IMR-90 (cell line): ENCODE data around the gene ANKRD27. TPM values are rescaled to one million over a fixed set of nuclear protein-coding genes. Genes with fewer than 3 reads are reported as not detected.
A peak's percentile ranks its signal among the peaks of the same experiment; 100 is the strongest.

Experiments used
- ATAC-seq: fragments of 200-7000 bp; cut with Tn5 transposase; 2 replicates; pipeline ENCODE4 v1.9.1; 2020; ENCODE audit warnings: low read depth, mild to moderate bottlenecking, moderate library complexity
- BruUV-seq: library from RNA; stranded (reverse); fragments of 400-500 nt; replicated peaks from 2 replicates; lab custom pipeline; 2021; lab: Mats Ljungman, UMichigan
- CTCF ChIA-PET: fragments of 300-600 bp; formaldehyde crosslinking; extraction: SDS; loops from one replicate; lab custom pipeline; 2021; ENCODE audit warnings: antibody characterized with exemption; lab: Yijun Ruan, JAX
- POLR2A ChIA-PET: fragments of 300-600 bp; sonication (Branson Sonifier 250); formaldehyde crosslinking; loops from one replicate; lab custom pipeline; 2022; ENCODE audit warnings: antibody characterized with exemption; ENCODE audit not compliant: unreplicated experiment; lab: Charles Lee
- DNase-seq: peaks from one replicate; pipeline ENCODE4 v3.0.0; 2013
- H2AFZ ChIP-seq: replicated peaks from 2 replicates; pipeline ENCODE3; 2013; ENCODE audit warnings: low read length, mild to moderate bottlenecking; ENCODE audit not compliant: poor library complexity
- H2AK5ac ChIP-seq: 2 replicates; pipeline ENCODE4 v1.6.1; 2013; ENCODE audit warnings: low read depth, low read length, inconsistent platforms
- H2AK9ac ChIP-seq: replicated peaks from 2 replicates; pipeline ENCODE3; 2013; ENCODE audit warnings: mild to moderate bottlenecking, low read depth, low read length, moderate library complexity; ENCODE audit not compliant: poor library complexity
- H2BK120ac ChIP-seq: 2 replicates; pipeline ENCODE4 v1.6.1; 2013; ENCODE audit warnings: low read depth, low read length, inconsistent platforms
- H2BK15ac ChIP-seq: 3 replicates; pipeline ENCODE4 v1.6.1; 2013; ENCODE audit warnings: low read depth, low read length, inconsistent platforms
- H2BK20ac ChIP-seq: 2 replicates; pipeline ENCODE4 v1.6.1; 2013; ENCODE audit warnings: low read depth, mild to moderate bottlenecking, inconsistent platforms, low read length, moderate library complexity
- H2BK5ac ChIP-seq: 2 replicates; pipeline ENCODE4 v1.6.1; 2013; ENCODE audit warnings: mild to moderate bottlenecking, low read depth, low read length, inconsistent platforms; ENCODE audit not compliant: poor library complexity, severe bottlenecking
- H3K14ac ChIP-seq: replicated peaks from 2 replicates; pipeline ENCODE4 v1.6.1; 2013; ENCODE audit warnings: low read depth, low read length, inconsistent platforms
- H3K18ac ChIP-seq: 2 replicates; pipeline ENCODE4 v1.6.1; 2013; ENCODE audit warnings: low read depth, low read length, control low read depth
- H3K23ac ChIP-seq: 2 replicates; pipeline ENCODE4 v1.6.1; 2013; ENCODE audit warnings: low read depth, low read length, inconsistent platforms
- H3K27ac ChIP-seq: 2 replicates; pipeline ENCODE4 v1.5.1; 2013; ENCODE audit warnings: mild to moderate bottlenecking, control low read depth, low read length; ENCODE audit not compliant: insufficient read depth
- H3K27me3 ChIP-seq: 2 replicates; pipeline ENCODE4 v1.6.1; 2013; ENCODE audit warnings: low read length; ENCODE audit not compliant: control insufficient read depth, insufficient read depth
- H3K36me3 ChIP-seq: 2 replicates; pipeline ENCODE4 v1.6.1; 2013; ENCODE audit warnings: low read length, mixed read lengths; ENCODE audit not compliant: control insufficient read depth, insufficient read depth
- H3K4ac ChIP-seq: 2 replicates; pipeline ENCODE4 v1.6.1; 2013; ENCODE audit warnings: low read depth, low read length, inconsistent platforms
- H3K4me1 ChIP-seq: 2 replicates; pipeline ENCODE4 v1.6.1; 2013; ENCODE audit warnings: low read length, mixed read lengths; ENCODE audit not compliant: control insufficient read depth, insufficient read depth
- H3K4me2 ChIP-seq: 2 replicates; pipeline ENCODE4 v1.6.1; 2013; ENCODE audit warnings: low read depth, mild to moderate bottlenecking, control low read depth, low read length, moderate library complexity
- H3K4me3 ChIP-seq: 2 replicates; pipeline ENCODE4 v1.5.1; 2013; ENCODE audit warnings: low read depth, mild to moderate bottlenecking, control low read depth, low read length, moderate library complexity; ENCODE audit not compliant: insufficient read depth
- H3K56ac ChIP-seq: 2 replicates; pipeline ENCODE4 v1.6.1; 2013; ENCODE audit warnings: low read length, inconsistent platforms; ENCODE audit not compliant: insufficient read depth; ENCODE audit errors: extremely low read depth
- H3K79me1 ChIP-seq, 2 experiments: 2 replicates each; pipeline ENCODE4 v1.6.1; 2013; ENCODE audit warnings: low read length in 2 of 2, inconsistent platforms in 1 of 2, low read depth in 1 of 2
- H3K9ac ChIP-seq: 2 replicates; pipeline ENCODE4 v1.6.1; 2013; ENCODE audit warnings: low read depth, low read length, control low read depth
- H3K9me1 ChIP-seq: 2 replicates; pipeline ENCODE4 v1.6.1; 2013; ENCODE audit warnings: low read length, inconsistent platforms; ENCODE audit not compliant: insufficient read depth
- H3K9me3 ChIP-seq: 2 replicates; pipeline ENCODE4 v1.6.1; 2013; ENCODE audit warnings: low read length; ENCODE audit not compliant: control insufficient read depth, insufficient read depth
- H4K20me1 ChIP-seq: 2 replicates; pipeline ENCODE4 v1.6.1; 2013; ENCODE audit warnings: low read length, inconsistent platforms; ENCODE audit not compliant: insufficient read depth
- H4K5ac ChIP-seq: 2 replicates; pipeline ENCODE4 v1.6.1; 2013; ENCODE audit warnings: mild to moderate bottlenecking, low read depth, low read length, control low read depth
- H4K8ac ChIP-seq, 2 experiments: 2 replicates each; pipeline ENCODE4 v1.6.1; 2013; ENCODE audit warnings: low read depth in 2 of 2, low read length in 2 of 2, control low read depth in 1 of 2, inconsistent platforms in 1 of 2
- H4K91ac ChIP-seq: 2 replicates; pipeline ENCODE4 v1.6.1; 2013; ENCODE audit warnings: low read depth, low read length, inconsistent platforms; ENCODE audit not compliant: insufficient read depth
- BHLHE40 ChIP-seq: fragments of 150-350 bp; IDR thresholded peaks from 2 replicates; pipeline ENCODE4 v1.6.1; 2016; ENCODE audit warnings: mild to moderate bottlenecking, low read depth, low read length
- CEBPB ChIP-seq: IDR thresholded peaks from 2 replicates; pipeline ENCODE4 v1.6.1; 2012; ENCODE audit warnings: low read depth, low read length, improper control_type of control experiment
- CHD1 ChIP-seq: IDR thresholded peaks from 2 replicates; pipeline ENCODE4 v1.6.1; 2012; ENCODE audit warnings: low read depth, low read length, improper control_type of control experiment
- FOS ChIP-seq: fragments of 150-350 bp; IDR thresholded peaks from 2 replicates; pipeline ENCODE4 v1.6.1; 2016; ENCODE audit warnings: low read depth, low read length
- MAFK ChIP-seq: IDR thresholded peaks from 2 replicates; pipeline ENCODE4 v1.6.1; 2012; ENCODE audit warnings: low read depth, low read length, improper control_type of control experiment
- NFE2L2 ChIP-seq: fragments of 150-350 bp; IDR thresholded peaks from 2 replicates; pipeline ENCODE4 v1.6.1; 2016; ENCODE audit warnings: low read depth, mild to moderate bottlenecking, low read length
- POLR2A ChIP-seq: IDR thresholded peaks from 2 replicates; pipeline ENCODE4 v1.6.1; 2012; ENCODE audit warnings: mild to moderate bottlenecking, low read depth, low read length
- RAD21 ChIP-seq: IDR thresholded peaks from 2 replicates; pipeline ENCODE4 v1.6.1; 2012; ENCODE audit warnings: low read length, improper control_type of control experiment
- RCOR1 ChIP-seq: IDR thresholded peaks from 2 replicates; pipeline ENCODE4 v1.6.1; 2012; ENCODE audit warnings: mild to moderate bottlenecking, low read length, improper control_type of control experiment; ENCODE audit not compliant: insufficient replicate concordance
- RFX5 ChIP-seq: IDR thresholded peaks from 2 replicates; pipeline ENCODE4 v1.8.0; 2012; ENCODE audit warnings: low read depth, mild to moderate bottlenecking, low read length, moderate library complexity
- SMC3 ChIP-seq: fragments of 150-350 bp; IDR thresholded peaks from 2 replicates; pipeline ENCODE4 v1.6.1; 2016; ENCODE audit warnings: low read depth, mild to moderate bottlenecking, antibody characterized with exemption, low read length, moderate library complexity
- WGBS, 2 experiments: methylation state at CpG; one replicate each; pipeline versions ENCODE4 v1.1.5 to v1.1.7; 2013; ENCODE audit warnings: missing lambda C conversion rate in 2 of 2; ENCODE audit not compliant: insufficient read length in 1 of 2; ENCODE audit errors: extremely low coverage in 2 of 2; 5-methylcytosine and 5-hydroxymethylcytosine counted together
- dilution Hi-C: fragments of 300-500 bp; cut with HindIII; formaldehyde crosslinking; loops from one replicate; pipeline ENCODE4 v1.14.3; 2018; ENCODE audit warnings: low sequenced_read_pairs; ENCODE audit not compliant: unreplicated experiment
- in situ Hi-C: fragments of 300-500 bp; cut with MboI; formaldehyde crosslinking; loops from 3 replicates; pipeline ENCODE4 v1.14.3; 2019; ENCODE audit warnings: low sequenced_read_pairs, inconsistent platforms, mixed read lengths
- intact Hi-C: fragments of 100-400 bp; cut with micrococcal nuclease; formaldehyde crosslinking; loops from 2 replicates; pipeline ENCODE4 v1.10.0; 2022
- polyA plus RNA-seq, 3 experiments: library from polyadenylated mRNA; depleted of rRNA; stranded (reverse); fragments of >200 nt; gene quantifications; 2 replicates each; pipeline ENCODE4 v1.2.3, GENCODE V29; 2012; ENCODE audit warnings: low replicate concordance in 1 of 3
- total RNA-seq: library from RNA; depleted of rRNA; stranded (reverse); fragments of >200 nt; gene quantifications from 2 replicates; pipeline ENCODE4 v1.2.3, GENCODE V29; 2012
- TF ChIP-seq, protein P1 (sequence below): conservative IDR thresholded peaks from 2 replicates; pipeline ENCODE4 v1.5.1; 2012; ENCODE audit warnings: mild to moderate bottlenecking, low read depth, low read length, improper control_type of control experiment
- TF ChIP-seq, protein P2 (sequence below): fragments of 150-350 bp; IDR thresholded peaks from 2 replicates; pipeline ENCODE4 v1.6.1; 2017; ENCODE audit warnings: mild to moderate bottlenecking, antibody characterized with exemption, low read length, low read depth
- TF ChIP-seq, protein P3 (sequence below): fragments of 150-350 bp; IDR thresholded peaks from 2 replicates; pipeline ENCODE4 v1.6.1; 2016; ENCODE audit warnings: low read depth, mild to moderate bottlenecking, low read length, moderate library complexity, borderline replicate concordance

Gene ANKRD27
- total and polyA plus RNA-seq, 2 of the 4 experiments (the other 2 are of a cell fraction) = 16.7 to 35.0 TPM

DNA sequence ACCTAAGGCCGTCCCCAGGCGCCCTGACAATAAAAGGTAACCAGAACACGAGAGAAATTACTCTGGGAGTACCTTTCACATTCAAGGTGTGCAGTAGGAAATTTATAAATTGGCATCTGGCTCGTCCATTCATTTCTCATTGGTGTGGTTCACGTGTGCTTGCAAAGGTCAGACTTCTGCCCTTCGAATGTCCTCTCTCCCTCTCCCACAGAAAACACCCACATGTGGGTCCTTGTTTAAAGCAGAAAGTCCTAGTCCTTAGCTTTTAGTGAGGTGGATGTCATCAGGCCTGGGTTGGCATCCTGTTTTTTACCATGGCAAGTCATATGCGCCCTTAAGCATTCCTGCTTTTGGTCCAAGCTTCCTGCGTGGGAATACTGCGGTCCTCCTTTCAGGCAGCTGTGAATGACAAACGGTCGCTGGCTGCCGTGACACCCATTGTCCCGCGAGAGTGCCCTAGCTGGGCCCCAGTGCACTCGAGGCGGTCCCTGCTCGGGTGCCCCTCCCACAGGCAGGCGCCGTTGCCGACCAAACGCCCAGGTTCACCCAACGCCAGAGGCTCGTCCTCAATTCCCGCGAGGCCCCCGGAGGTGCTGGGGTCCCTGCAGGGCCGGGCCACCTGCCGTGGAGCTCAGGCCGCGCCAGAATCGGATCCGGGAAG lies 16.4 kb upstream of the ANKRD27 start, which contains the start of gene NUDT19 (continued):
- TF ChIP-seq RAD21 (no peak), RFX5 (no peak), CHD1 (no peak)

DNA sequence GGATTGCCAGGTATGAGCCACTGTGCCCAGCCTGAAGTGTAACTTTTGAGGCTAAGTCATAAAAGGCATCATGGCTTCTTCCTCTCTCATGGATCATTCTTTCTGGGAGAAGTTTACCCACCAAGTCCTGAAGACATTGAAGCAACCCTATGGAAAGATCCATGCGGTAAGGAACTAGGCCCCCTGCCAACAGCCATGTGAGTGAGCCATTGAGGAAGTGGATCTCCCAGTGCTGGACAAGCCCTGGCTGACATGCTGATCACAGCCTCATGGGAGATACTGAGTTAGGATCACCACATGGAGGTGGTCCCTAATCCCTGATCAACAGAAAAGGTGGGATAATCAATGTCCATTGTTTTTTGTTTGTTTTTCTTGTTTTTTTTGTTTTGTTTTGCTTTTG lies 13.3 kb upstream of the ANKRD27 start:
- in situ Hi-C loops (no loop called here), intact Hi-C loops (no loop called here), dilution Hi-C loops (no loop called here)
- BruUV-seq = no TSS peak
- Histone ChIP-seq H4K5ac (no peak overlapping the region), H3K9me3 (no peaks in the 10 kb centered on the region; the same call in 1 of the 2 replicates), H3K23ac (no peak overlapping the region), H2AK9ac (no peak overlapping the region), H4K8ac (no peak overlapping the region), H3K4ac (no peak overlapping the region), H3K36me3 (peaks cover 2% of the 10 kb centered on the region; the same call in 1 of the 2 replicates), H2BK15ac (no peak overlapping the region), H3K27me3 (no peaks in the 10 kb centered on the region), H3K9ac (no peak overlapping the region), H2BK120ac (no peak overlapping the region), H2AFZ (no peak overlapping the region), H3K14ac (no peak overlapping the region), H3K18ac (no peak overlapping the region), H3K4me1 (peaks cover 9% of the 10 kb centered on the region), H3K79me1 (peaks cover 8 to 19% of the 10 kb centered on the region in 2 experiments), H3K56ac (no peak overlapping the region; the same call in 1 of the 2 replicates), H2BK20ac (no peak overlapping the region), H2AK5ac (peak overlapping the region; percentile 67; the same call in 1 of the 2 replicates), H4K91ac (no peak overlapping the region), H3K4me2 (no peak overlapping the region), H4K20me1 (no peaks in the 10 kb centered on the region), H2BK5ac (no peak overlapping the region), H3K4me3 (no peak overlapping the region), H3K9me1 (peaks cover 3% of the 10 kb centered on the region; the same call in 1 of the 2 replicates), H3K27ac (no peak overlapping the region)
- ChIA-PET POLR2A (no interaction called here), CTCF (no interaction called here)
- DNase-seq (peak; percentile 71), ATAC-seq (no peak)
- WGBS, 2 experiments = no CpG with 5 or more reads among the region's 1 CpG
- TF ChIP-seq CEBPB = no peak
- TF ChIP-seq FOS = no peak
- no peak for TF ChIP-seq SMC3
- no peak for TF ChIP-seq RFX5
- TF ChIP-seq, protein P1, sequence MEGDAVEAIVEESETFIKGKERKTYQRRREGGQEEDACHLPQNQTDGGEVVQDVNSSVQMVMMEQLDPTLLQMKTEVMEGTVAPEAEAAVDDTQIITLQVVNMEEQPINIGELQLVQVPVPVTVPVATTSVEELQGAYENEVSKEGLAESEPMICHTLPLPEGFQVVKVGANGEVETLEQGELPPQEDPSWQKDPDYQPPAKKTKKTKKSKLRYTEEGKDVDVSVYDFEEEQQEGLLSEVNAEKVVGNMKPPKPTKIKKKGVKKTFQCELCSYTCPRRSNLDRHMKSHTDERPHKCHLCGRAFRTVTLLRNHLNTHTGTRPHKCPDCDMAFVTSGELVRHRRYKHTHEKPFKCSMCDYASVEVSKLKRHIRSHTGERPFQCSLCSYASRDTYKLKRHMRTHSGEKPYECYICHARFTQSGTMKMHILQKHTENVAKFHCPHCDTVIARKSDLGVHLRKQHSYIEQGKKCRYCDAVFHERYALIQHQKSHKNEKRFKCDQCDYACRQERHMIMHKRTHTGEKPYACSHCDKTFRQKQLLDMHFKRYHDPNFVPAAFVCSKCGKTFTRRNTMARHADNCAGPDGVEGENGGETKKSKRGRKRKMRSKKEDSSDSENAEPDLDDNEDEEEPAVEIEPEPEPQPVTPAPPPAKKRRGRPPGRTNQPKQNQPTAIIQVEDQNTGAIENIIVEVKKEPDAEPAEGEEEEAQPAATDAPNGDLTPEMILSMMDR = no peak
- no peak for TF ChIP-seq BHLHE40
- TF ChIP-seq NFE2L2 = no peak
- TF ChIP-seq RCOR1 = no peak
- TF ChIP-seq POLR2A = no peak
- TF ChIP-seq, protein P2, sequence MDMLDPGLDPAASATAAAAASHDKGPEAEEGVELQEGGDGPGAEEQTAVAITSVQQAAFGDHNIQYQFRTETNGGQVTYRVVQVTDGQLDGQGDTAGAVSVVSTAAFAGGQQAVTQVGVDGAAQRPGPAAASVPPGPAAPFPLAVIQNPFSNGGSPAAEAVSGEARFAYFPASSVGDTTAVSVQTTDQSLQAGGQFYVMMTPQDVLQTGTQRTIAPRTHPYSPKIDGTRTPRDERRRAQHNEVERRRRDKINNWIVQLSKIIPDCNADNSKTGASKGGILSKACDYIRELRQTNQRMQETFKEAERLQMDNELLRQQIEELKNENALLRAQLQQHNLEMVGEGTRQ = no peak
- TF ChIP-seq, protein P3, sequence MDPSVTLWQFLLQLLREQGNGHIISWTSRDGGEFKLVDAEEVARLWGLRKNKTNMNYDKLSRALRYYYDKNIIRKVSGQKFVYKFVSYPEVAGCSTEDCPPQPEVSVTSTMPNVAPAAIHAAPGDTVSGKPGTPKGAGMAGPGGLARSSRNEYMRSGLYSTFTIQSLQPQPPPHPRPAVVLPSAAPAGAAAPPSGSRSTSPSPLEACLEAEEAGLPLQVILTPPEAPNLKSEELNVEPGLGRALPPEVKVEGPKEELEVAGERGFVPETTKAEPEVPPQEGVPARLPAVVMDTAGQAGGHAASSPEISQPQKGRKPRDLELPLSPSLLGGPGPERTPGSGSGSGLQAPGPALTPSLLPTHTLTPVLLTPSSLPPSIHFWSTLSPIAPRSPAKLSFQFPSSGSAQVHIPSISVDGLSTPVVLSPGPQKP = no peak
- no peak for TF ChIP-seq MAFK
